ENCODE measurements around the gene SLC30A4. TPM values are rescaled to one million over a fixed set of nuclear protein-coding genes. Genes with fewer than 3 reads are reported as not detected.
A peak's percentile ranks its signal among the peaks of the same experiment; 100 is the strongest.

The SLC30A4 gene
- total RNA-seq, 6 experiments from 2014 or later = 7.0 to 10.2 (median 8.5) TPM

- no peak for TF ChIP-seq CTCF (IDR thresholded peaks at IDR 0.05)
- H3K4me1 Mint-ChIP-seq (ENCODE audit: low read depth) = peaks cover 48% of the 10 kb centered on the region
- H3K27me3 Mint-ChIP-seq (ENCODE audit: insufficient read depth) = peaks cover 7% of the 10 kb centered on the region; the same call in 1 of the 2 replicates
- peak overlapping the region; percentile 87 for H3K4me3 Mint-ChIP-seq
- H3K36me3 Mint-ChIP-seq (ENCODE audit: low read depth) = peaks cover 4% of the 10 kb centered on the region; the same call in 1 of the 2 replicates
- DNase-seq = no peak
- H3K9me3 Mint-ChIP-seq = no peaks in the 10 kb centered on the region; the same call in 1 of the 2 replicates
- H3K27ac Mint-ChIP-seq = peak overlapping the region; percentile 98
Observed at GRCh38 chr15:45457220-45457619, 65.3 kb downstream of the SLC30A4 start.

GRCh38 chr15:45456212-45457106, 66.1 kb downstream of the SLC30A4 start:
- Mint-ChIP-seq H3K4me3 (peak overlapping the region; percentile 87), H3K4me1 (ENCODE audit: low read depth) (peaks cover 48% of the 10 kb centered on the region), H3K27ac (peak overlapping the region; percentile 98), H3K9me3 (no peaks in the 10 kb centered on the region; the same call in none of the 2 replicates), H3K36me3 (ENCODE audit: low read depth) (peaks cover 9% of the 10 kb centered on the region), H3K27me3 (ENCODE audit: insufficient read depth) (peaks cover 7% of the 10 kb centered on the region; the same call in 1 of the 2 replicates)
- DNase-seq = peak; percentile 98
- TF ChIP-seq CTCF (IDR thresholded peaks at IDR 0.05) = no peak

DNA sequence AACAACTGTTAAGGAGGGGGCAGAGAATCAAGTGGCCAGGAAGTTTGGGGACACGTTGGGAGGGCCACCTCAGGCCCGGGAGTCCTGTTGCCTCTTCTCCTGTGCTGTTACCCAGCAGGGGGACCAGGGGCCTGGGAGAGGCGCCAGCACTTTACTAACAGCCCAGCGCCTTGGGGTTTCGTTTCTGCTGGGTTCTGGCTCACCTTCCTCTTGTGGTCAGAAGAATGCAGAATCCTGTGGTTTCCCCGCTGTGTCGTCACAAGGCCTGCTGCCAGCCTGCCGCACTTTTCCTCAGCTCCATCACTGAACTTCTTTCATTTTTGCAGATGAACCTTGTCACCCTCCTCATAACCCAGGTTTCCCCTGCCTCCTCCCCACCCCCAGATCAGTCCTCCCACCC, 67.7 kb downstream of the SLC30A4 start:
- peak; percentile 36 for TF ChIP-seq CTCF (IDR thresholded peaks at IDR 0.05)
- peak overlapping the region; percentile 76 for H3K4me3 Mint-ChIP-seq
- H3K4me1 Mint-ChIP-seq (ENCODE audit: low read depth) = peaks cover 48% of the 10 kb centered on the region
- peaks cover 6% of the 10 kb centered on the region; the same call in 1 of the 2 replicates for H3K27me3 Mint-ChIP-seq (ENCODE audit: insufficient read depth)
- peak overlapping the region; percentile 97 for H3K27ac Mint-ChIP-seq
- DNase-seq = peak; percentile 89
- no peaks in the 10 kb centered on the region; the same call in none of the 2 replicates for H3K9me3 Mint-ChIP-seq
- H3K36me3 Mint-ChIP-seq (ENCODE audit: low read depth) = peaks cover 9% of the 10 kb centered on the region

- DNase-seq = no peak
- H3K4me1 Mint-ChIP-seq (ENCODE audit: low read depth) = peaks cover 45% of the 10 kb centered on the region
- no peak overlapping the region; the same call in 1 of the 2 replicates for H3K27ac Mint-ChIP-seq
Observed at GRCh38 chr15:45451265-45451664, 71.3 kb downstream of the SLC30A4 start.

More at GRCh38 chr15:45451265-45451664, 71.3 kb downstream of the SLC30A4 start:
- TF ChIP-seq CTCF (IDR thresholded peaks at IDR 0.05) = no peak
- H3K9me3 Mint-ChIP-seq = no peaks in the 10 kb centered on the region; the same call in none of the 2 replicates
- H3K27me3 Mint-ChIP-seq (ENCODE audit: insufficient read depth) = peaks cover 6% of the 10 kb centered on the region; the same call in 1 of the 2 replicates
- H3K36me3 Mint-ChIP-seq (ENCODE audit: low read depth) = peaks cover 9% of the 10 kb centered on the region
- no peak overlapping the region for H3K4me3 Mint-ChIP-seq
